ENCODE results near the gene MAGI2. TPM values are rescaled to one million over a fixed set of nuclear protein-coding genes. Genes with fewer than 3 reads are reported as not detected.

Gene MAGI2
- total RNA-seq, 1 experiment from 2014 or later = 0.25 TPM

GRCh38 chr7:78083476-78084120 lies 1369.9 kb downstream of the MAGI2 start:
- H3K4me3 ChIP-seq (ENCODE audit: low read depth, low read length) = no peak overlapping the region
- Mint-ChIP-seq H3K36me3 (ENCODE audit: insufficient read depth, unreplicated experiment) (no peaks in the 10 kb centered on the region), H3K9me3 (ENCODE audit: unreplicated experiment) (no peaks in the 10 kb centered on the region), H3K4me1 (ENCODE audit: low read depth, unreplicated experiment) (no peaks in the 10 kb centered on the region), H3K27me3 (ENCODE audit: insufficient read depth, unreplicated experiment) (peaks cover 5% of the 10 kb centered on the region), H3K4me3 (ENCODE audit: unreplicated experiment) (no peak overlapping the region), H3K27ac (ENCODE audit: unreplicated experiment) (no peak overlapping the region)
- peaks cover 14% of the 10 kb centered on the region; the same call in 1 of the 2 replicates for H3K4me1 ChIP-seq
- no peaks in the 10 kb centered on the region for H3K27me3 ChIP-seq (replicated peaks; ENCODE audit: control insufficient read depth, insufficient read depth, low read length)
- BruUV-seq (replicated peaks) = no TSS peak
- no peaks in the 10 kb centered on the region for H3K36me3 ChIP-seq (ENCODE audit: control insufficient read depth, insufficient read depth, low read length)
- no peak for DNase-seq
- ChIA-PET POLR2A (no interaction called here), CTCF (interaction anchor here (1.0 kb wide), 1 partner anchor 63 kb away, joined by 3 read pairs; no protein-coding TSS in a partner anchor)
- H3K9me3 ChIP-seq = no peaks in the 10 kb centered on the region
- intact Hi-C loops (cut with micrococcal nuclease; ENCODE audit: unreplicated experiment) = loop anchor here (2.0 kb wide), 1 partner anchor 63 kb away; no protein-coding TSS in a partner anchor
- TF ChIP-seq, protein P1, sequence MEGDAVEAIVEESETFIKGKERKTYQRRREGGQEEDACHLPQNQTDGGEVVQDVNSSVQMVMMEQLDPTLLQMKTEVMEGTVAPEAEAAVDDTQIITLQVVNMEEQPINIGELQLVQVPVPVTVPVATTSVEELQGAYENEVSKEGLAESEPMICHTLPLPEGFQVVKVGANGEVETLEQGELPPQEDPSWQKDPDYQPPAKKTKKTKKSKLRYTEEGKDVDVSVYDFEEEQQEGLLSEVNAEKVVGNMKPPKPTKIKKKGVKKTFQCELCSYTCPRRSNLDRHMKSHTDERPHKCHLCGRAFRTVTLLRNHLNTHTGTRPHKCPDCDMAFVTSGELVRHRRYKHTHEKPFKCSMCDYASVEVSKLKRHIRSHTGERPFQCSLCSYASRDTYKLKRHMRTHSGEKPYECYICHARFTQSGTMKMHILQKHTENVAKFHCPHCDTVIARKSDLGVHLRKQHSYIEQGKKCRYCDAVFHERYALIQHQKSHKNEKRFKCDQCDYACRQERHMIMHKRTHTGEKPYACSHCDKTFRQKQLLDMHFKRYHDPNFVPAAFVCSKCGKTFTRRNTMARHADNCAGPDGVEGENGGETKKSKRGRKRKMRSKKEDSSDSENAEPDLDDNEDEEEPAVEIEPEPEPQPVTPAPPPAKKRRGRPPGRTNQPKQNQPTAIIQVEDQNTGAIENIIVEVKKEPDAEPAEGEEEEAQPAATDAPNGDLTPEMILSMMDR (IDR thresholded peaks at IDR 0.05; ENCODE audit: insufficient read depth in 1 of 2, low read depth in 1 of 2, low read length in 1 of 2, severe bottlenecking in 1 of 2, unreplicated experiment in 1 of 2) = no peak

DNA sequence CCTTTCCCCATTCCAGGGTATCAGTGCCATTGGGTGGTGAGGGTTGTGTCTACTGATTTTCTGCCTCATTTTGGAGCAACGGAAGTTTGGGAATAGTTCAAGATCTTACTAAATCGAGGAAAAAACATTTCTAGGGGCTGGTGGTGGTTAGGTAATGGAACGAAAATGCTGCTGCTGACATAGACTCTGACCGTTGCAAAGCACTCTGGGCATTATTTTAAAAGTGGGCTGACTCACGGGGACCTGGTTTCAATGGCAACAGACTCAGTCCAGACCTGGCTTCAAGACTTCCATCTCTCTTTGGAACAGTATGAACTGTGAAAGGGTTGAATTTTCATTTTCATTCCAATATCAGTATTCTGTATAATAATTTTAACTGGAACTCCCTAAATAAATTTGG lies 1370.9 kb downstream of the MAGI2 start:
- H3K4me1 Mint-ChIP-seq (ENCODE audit: low read depth, unreplicated experiment) = no peaks in the 10 kb centered on the region
- TF ChIP-seq, protein P1 (IDR thresholded peaks at IDR 0.05; ENCODE audit: insufficient read depth in 1 of 2, low read depth in 1 of 2, low read length in 1 of 2, severe bottlenecking in 1 of 2, unreplicated experiment in 1 of 2) = no peak
- BruUV-seq (replicated peaks) = no TSS peak
- no peaks in the 10 kb centered on the region for H3K9me3 ChIP-seq
- H3K4me3 ChIP-seq (ENCODE audit: low read depth, low read length) = no peak overlapping the region
- ChIA-PET POLR2A (no interaction called here), CTCF (interaction anchor here (1.0 kb wide), 1 partner anchor 62 kb away, joined by 3 read pairs; no protein-coding TSS in a partner anchor)
- DNase-seq = no peak
- H3K27me3 ChIP-seq (replicated peaks; ENCODE audit: control insufficient read depth, insufficient read depth, low read length) = no peaks in the 10 kb centered on the region
- H3K36me3 Mint-ChIP-seq (ENCODE audit: insufficient read depth, unreplicated experiment) = no peaks in the 10 kb centered on the region
- H3K4me1 ChIP-seq = peaks cover 14% of the 10 kb centered on the region; the same call in 1 of the 2 replicates
- intact Hi-C loops (cut with micrococcal nuclease; ENCODE audit: unreplicated experiment) = loop anchor here (2.0 kb wide), 1 partner anchor 62 kb away; no protein-coding TSS in a partner anchor
- no peak overlapping the region for H3K4me3 Mint-ChIP-seq (ENCODE audit: unreplicated experiment)
- H3K27ac Mint-ChIP-seq (ENCODE audit: unreplicated experiment) = no peak overlapping the region
- H3K36me3 ChIP-seq (ENCODE audit: control insufficient read depth, insufficient read depth, low read length) = no peaks in the 10 kb centered on the region
- H3K9me3 Mint-ChIP-seq (ENCODE audit: unreplicated experiment) = no peaks in the 10 kb centered on the region
- peaks cover 5% of the 10 kb centered on the region for H3K27me3 Mint-ChIP-seq (ENCODE audit: insufficient read depth, unreplicated experiment)

DNA sequence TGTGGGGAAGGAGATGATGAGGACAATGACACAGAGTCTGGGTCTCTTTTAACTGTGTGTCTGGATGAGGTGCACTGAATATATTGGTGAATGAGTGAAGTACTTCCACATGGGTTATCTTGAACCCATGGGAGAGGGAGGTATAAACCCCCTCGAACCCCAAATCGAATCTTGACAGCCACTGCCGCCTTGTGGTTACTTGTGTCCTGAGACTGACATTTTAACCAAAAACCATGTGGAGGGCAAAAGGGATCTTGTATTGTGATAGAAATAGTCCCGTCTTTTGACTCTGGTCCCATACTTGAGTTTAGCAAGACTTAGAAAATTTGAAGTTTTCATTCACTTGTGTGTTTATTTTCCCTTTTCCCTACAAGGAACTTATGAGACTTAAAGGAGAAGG lies 1371.6 kb downstream of the MAGI2 start:
- DNase-seq = no peak
- no TSS peak for BruUV-seq (replicated peaks)
- no peaks in the 10 kb centered on the region for H3K4me1 Mint-ChIP-seq (ENCODE audit: low read depth, unreplicated experiment)
- H3K9me3 Mint-ChIP-seq (ENCODE audit: unreplicated experiment) = no peaks in the 10 kb centered on the region
- Histone ChIP-seq H3K36me3 (ENCODE audit: control insufficient read depth, insufficient read depth, low read length) (no peaks in the 10 kb centered on the region), H3K4me1 (peaks cover 14% of the 10 kb centered on the region; the same call in 1 of the 2 replicates), H3K4me3 (ENCODE audit: low read depth, low read length) (no peak overlapping the region), H3K27me3 (replicated peaks; ENCODE audit: control insufficient read depth, insufficient read depth, low read length) (no peaks in the 10 kb centered on the region), H3K9me3 (no peaks in the 10 kb centered on the region)
- peaks cover 5% of the 10 kb centered on the region for H3K27me3 Mint-ChIP-seq (ENCODE audit: insufficient read depth, unreplicated experiment)
- H3K27ac Mint-ChIP-seq (ENCODE audit: unreplicated experiment) = no peak overlapping the region
- intact Hi-C loops (cut with micrococcal nuclease; ENCODE audit: unreplicated experiment) = loop anchor here (1.0 to 2.0 kb wide), 2 partner anchors 61 to 136 kb away; no protein-coding TSS in a partner anchor
- ChIA-PET CTCF (no interaction called here), POLR2A (no interaction called here)
- TF ChIP-seq, protein P1 (IDR thresholded peaks at IDR 0.05; ENCODE audit: insufficient read depth in 1 of 2, low read depth in 1 of 2, low read length in 1 of 2, severe bottlenecking in 1 of 2, unreplicated experiment in 1 of 2) = no peak
- no peaks in the 10 kb centered on the region for H3K36me3 Mint-ChIP-seq (ENCODE audit: insufficient read depth, unreplicated experiment)
- H3K4me3 Mint-ChIP-seq (ENCODE audit: unreplicated experiment) = no peak overlapping the region
